HuH-7 (cell line): ENCODE data around the gene FUBP1.
"Not testable (repeated sequence)": the region's sequence is repeated elsewhere in the genome, so short reads cannot be mapped to it uniquely, and the experiment has no call there.

Experiments
- DNase-seq: peaks from one replicate; pipeline ENCODE4 v3.0.0; 2011; ENCODE audit warnings: low spot score

FUBP1 gene

DNA sequence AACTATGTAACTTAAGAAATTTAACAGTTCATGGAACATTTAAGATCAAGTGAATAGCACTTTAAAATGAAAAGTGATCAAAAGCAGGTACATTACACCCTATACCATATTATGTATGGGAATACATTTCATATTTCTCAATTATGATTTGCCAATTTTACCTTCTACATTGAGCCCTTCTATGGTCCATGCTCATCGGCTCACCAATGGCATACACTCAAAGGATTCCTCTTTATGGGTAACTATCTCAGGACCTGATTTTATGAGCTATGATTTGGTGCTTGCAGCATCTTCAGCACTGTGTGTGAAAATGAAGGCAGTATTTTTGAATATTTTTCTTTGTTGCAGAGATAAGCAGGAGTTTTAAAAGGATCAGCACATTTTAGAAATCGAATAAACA, 33.5 kb downstream of the FUBP1 start:
- no peak for DNase-seq

GRCh38 chr1:77942400-77943140, 36.3 kb downstream of the FUBP1 start:
- no peak for DNase-seq

GRCh38 chr1:77940921-77941570, 37.8 kb downstream of the FUBP1 start:
- DNase-seq, result no peak

- DNase-seq, result no peak
These were observed 40.2 kb downstream of the FUBP1 start for GRCh38 chr1:77938651-77939050.

- no peak for DNase-seq
These were observed 49.1 kb downstream of the FUBP1 start for GRCh38 chr1:77929806-77930205.

- DNase-seq, result no peak
These were observed 51.5 kb downstream of the FUBP1 start for GRCh38 chr1:77927414-77927813.

DNA sequence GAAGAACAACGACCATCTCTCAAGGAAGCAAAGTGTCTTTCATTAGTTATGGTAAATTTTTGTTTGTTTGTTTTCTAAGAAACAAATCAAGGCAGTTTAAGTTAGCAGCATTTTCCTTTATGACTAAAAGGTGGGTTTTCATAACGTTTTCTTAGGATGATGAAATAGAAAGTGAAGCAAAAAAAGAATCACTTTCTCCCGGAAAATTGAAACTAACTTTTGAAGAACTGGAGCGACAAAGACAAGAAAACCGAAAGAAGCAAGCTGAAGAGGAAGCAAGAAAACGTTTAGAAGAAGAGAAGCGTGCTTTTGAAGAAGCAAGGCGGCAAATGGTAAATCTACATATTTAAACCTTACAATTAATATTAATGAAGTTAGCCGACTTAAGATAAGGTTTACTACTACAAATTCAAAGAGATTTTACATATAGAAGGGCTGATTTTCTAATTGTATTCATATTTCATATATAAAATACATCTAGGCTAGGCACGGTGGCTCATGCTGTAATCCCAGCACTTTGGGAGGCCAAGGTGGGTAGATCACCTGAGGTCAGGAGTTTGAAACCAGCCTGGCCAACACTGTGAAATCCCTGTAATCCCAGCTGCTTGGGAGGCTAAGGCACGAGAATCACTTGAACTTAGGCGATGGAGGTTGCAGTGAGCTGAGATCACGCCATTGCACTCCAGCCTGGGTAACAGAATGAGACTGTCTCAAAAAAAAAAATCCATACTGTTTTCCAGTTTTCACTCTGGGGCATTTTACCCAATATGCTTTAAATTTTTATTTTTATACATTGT, 52.1 kb downstream of the FUBP1 start:
- no peak for DNase-seq

DNA sequence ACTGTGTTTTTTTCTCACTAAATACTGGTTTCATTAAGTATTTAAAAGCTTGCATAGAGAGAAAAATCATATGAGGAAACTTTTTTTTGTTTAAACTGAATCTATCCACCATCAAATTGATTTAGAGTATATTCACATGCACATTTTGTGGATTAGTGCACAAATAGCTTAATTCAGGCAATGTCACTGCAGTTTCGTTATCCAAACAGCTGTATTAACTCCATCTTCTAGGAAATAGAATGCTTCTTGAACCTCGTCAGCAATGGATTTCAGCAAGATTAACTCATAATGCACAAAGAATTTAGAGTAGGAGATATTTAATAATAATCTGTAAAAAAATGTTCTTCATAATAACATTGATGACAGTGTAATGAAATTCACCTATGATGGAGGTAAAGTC, 52.9 kb downstream of the FUBP1 start:
- no peak for DNase-seq

- DNase-seq, result no peak
These were observed 53.4 kb downstream of the FUBP1 start for GRCh38 chr1:77925518-77925917.

DNA sequence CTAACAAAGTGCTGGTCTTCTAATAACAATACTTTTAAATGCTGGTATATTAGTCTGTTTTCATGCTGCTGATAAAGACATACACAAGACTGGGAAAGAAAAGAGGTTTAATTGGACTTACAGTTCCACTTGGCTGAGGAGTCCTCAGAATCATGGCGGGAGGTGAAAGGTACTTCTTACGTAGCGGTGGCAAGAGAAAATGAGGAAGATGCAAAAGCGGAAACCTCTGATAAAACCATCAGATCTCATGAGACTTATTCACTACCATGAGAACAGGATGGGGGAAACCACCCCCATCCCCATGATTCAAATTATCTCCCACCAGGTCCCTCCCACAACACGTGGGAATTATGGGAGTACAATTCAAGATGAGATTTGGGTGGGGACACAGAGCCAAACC, 60.0 kb downstream of the FUBP1 start:
- DNase-seq, result not testable (repeated sequence)

GRCh38 chr1:77910116-77910515, 68.8 kb downstream of the FUBP1 start:
- DNase-seq, result no peak

DNA sequence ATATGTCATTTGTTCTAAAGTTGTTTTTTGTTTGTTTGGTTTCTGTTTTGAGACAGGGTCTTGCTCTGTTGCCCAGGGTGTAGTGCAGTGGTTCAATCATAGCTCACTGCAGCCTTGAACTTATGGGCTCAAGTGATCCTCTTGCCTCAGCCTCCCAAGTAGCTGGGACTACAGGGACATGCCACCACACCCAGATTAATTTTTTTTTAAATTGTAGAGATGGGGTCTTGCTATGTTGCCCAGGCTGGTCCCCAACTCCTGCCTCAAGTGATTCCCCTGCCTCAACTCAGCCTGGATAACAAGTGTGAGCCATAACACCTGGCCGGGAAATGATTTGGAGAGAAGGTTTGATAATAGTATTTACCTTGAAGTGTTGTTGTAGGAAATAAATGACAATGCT, 72.2 kb downstream of the FUBP1 start:
- no peak for DNase-seq

DNA sequence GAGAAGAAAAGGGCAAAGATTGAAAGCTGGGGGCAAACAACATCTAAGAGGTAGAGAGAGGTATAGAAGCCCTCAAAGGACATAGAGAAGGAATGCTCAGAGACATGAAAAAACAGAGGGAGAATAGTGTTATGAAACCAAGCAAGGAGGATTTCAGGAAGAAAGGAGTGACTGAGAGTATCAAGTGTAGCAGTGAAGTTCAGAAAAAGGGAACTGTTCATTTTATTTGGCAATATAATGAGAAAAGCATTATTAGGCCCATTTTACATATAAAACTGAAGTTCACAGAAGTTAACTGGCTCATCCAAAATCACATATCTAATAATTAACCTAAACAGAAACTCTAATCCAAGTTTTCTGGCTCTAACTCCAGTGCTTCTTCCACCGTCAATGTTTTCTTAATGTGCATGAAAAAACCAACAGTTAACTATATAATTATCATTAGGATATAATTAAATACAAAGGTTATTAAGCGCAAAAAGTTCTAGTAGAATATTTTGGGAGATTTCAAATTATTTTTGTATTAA, 72.8 kb downstream of the FUBP1 start:
- DNase-seq, result no peak

- DNase-seq, result no peak
These were observed 73.3 kb downstream of the FUBP1 start for GRCh38 chr1:77905603-77906002.

GRCh38 chr1:77900687-77901293, 78.1 kb downstream of the FUBP1 start:
- DNase-seq, result peak; percentile 14

- no peak for DNase-seq
These were observed 79.1 kb downstream of the FUBP1 start for GRCh38 chr1:77899647-77900320.
